Ishikawa (cell line): ENCODE measurements around the gene ODAM.

Experiments
- CEBPB ChIP-seq: IDR thresholded peaks from 2 replicates; pipeline ENCODE4 v1.6.1; 2012
- CREB1 ChIP-seq: IDR thresholded peaks from 2 replicates; pipeline ENCODE4 v1.6.1; 2012; ENCODE audit warnings: low read depth
- EGR1 ChIP-seq: IDR thresholded peaks from 2 replicates; pipeline ENCODE4 v1.6.1; 2012
- EP300 ChIP-seq: IDR thresholded peaks from 2 replicates; pipeline ENCODE4 v1.6.1; 2012; ENCODE audit warnings: borderline replicate concordance
- FOXM1 ChIP-seq: IDR thresholded peaks from 2 replicates; pipeline ENCODE4 v1.6.1; 2012; ENCODE audit warnings: low read depth, borderline replicate concordance
- MAX ChIP-seq: IDR thresholded peaks from 2 replicates; pipeline ENCODE4 v1.6.1; 2012
- NFIC ChIP-seq: IDR thresholded peaks from 2 replicates; pipeline ENCODE4 v1.6.1; 2012
- RAD21 ChIP-seq: IDR thresholded peaks from 2 replicates; pipeline ENCODE4 v1.6.1; 2012; ENCODE audit warnings: low read depth
- REST ChIP-seq: IDR thresholded peaks from 2 replicates; pipeline ENCODE4 v1.6.1; 2012; ENCODE audit warnings: low read depth, mild to moderate bottlenecking
- TAF1 ChIP-seq: IDR thresholded peaks from 2 replicates; pipeline ENCODE4 v1.6.1; 2012; ENCODE audit warnings: low read depth, mild to moderate bottlenecking
- TCF12 ChIP-seq: IDR thresholded peaks from 2 replicates; pipeline ENCODE4 v1.6.1; 2012; ENCODE audit warnings: low read depth
- TEAD4 ChIP-seq: IDR thresholded peaks from 2 replicates; pipeline ENCODE4 v1.6.1; 2012
- USF1 ChIP-seq: IDR thresholded peaks from 2 replicates; pipeline ENCODE4 v1.6.1; 2012
- YY1 ChIP-seq: IDR thresholded peaks from 2 replicates; pipeline ENCODE4 v1.6.1; 2012; ENCODE audit warnings: low read depth
- ZBTB7A ChIP-seq: IDR thresholded peaks from 2 replicates; pipeline ENCODE4 v1.6.1; 2012; ENCODE audit warnings: low read depth

The ODAM gene

GRCh38 chr4:70195425-70195824 lies at the start of gene ODAM:
Gene ODAM, plus strand, starts transcription at chr4:70195725. Its CDS starts 819 bp downstream, at chr4:70196544.
- no peak for TF ChIP-seq TCF12
- no peak for TF ChIP-seq TEAD4
- TF ChIP-seq FOXM1: no peak
- TF ChIP-seq RAD21: no peak
- no peak for TF ChIP-seq CREB1
- TF ChIP-seq NFIC: no peak
- no peak for TF ChIP-seq REST
- TF ChIP-seq MAX: no peak
- TF ChIP-seq USF1: no peak
- TF ChIP-seq EGR1: no peak
- no peak for TF ChIP-seq TAF1
- no peak for TF ChIP-seq YY1

GRCh38 chr4:70151271-70151670 lies 44.3 kb upstream of the ODAM start:
- TF ChIP-seq TCF12 (no peak), CREB1 (no peak), REST (no peak), FOXM1 (no peak), NFIC (no peak), EGR1 (no peak), ZBTB7A (no peak), EP300 (no peak), TEAD4 (no peak), RAD21 (no peak), USF1 (no peak), TAF1 (no peak), CEBPB (no peak), YY1 (no peak), MAX (no peak)

- TF ChIP-seq RAD21: no peak
- no peak for TF ChIP-seq REST
- no peak for TF ChIP-seq USF1
- no peak for TF ChIP-seq CEBPB
- no peak for TF ChIP-seq TAF1
- TF ChIP-seq EP300: no peak
These were observed 43.4 kb upstream of the ODAM start for GRCh38 chr4:70152088-70152487.

- TF ChIP-seq MAX (no peak), NFIC (no peak)
These were observed 41.6 kb upstream of the ODAM start, which contains the start of gene PRR27 for GRCh38 chr4:70153937-70154336. Gene PRR27, plus strand, starts transcription at chr4:70154237. Its CDS starts 139 bp downstream, at chr4:70154376.

GRCh38 chr4:70158576-70158975 lies 36.9 kb upstream of the ODAM start:
- TF ChIP-seq RAD21 (no peak), YY1 (no peak), TCF12 (no peak), TEAD4 (no peak), MAX (no peak), EP300 (no peak), USF1 (no peak), CEBPB (no peak), NFIC (no peak), CREB1 (no peak), EGR1 (no peak)
